T-helper 22 cell (primary cell): ENCODE measurements around the gene FPR3.
"Not testable (repeated sequence)": the region's sequence is repeated elsewhere in the genome, so short reads cannot be mapped to it uniquely, and the experiment has no call there.

Source experiments
- DNase-seq: peaks from one replicate; pipeline ENCODE4 v3.0.0-alpha.2; 2020; ENCODE audit warnings: low read depth

The FPR3 gene

DNA sequence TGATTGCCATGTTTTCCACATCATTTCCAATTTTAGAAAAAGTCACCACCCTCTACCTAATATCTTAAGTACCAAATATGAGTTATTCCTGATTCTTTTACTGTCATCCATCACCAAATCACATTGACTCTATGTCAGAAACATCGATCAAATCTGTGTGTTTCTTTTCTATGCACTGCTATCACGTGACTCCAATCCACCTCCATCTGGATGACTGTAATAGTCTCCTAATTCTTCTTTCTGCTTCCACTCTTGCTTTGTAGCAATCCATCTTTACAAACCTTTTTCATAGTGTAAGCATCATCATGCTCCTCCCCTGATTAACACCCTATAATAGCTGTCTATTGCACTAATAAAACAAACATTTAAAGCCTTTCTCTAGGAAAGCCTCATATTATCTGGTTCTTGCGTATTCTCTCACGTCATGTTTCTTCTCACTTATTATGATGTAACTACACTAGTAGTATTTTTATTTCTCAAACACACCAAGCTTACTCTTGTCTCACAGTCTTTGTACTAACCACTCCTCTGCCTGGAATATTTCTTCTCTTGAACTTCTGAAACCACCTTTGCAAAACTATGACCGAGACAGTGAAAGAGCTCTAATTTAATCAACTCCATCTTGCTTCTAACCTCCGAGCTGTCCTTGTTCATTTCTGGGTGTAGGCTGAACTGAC, 10.7 kb upstream of the FPR3 start:
- no peak for DNase-seq

DNA sequence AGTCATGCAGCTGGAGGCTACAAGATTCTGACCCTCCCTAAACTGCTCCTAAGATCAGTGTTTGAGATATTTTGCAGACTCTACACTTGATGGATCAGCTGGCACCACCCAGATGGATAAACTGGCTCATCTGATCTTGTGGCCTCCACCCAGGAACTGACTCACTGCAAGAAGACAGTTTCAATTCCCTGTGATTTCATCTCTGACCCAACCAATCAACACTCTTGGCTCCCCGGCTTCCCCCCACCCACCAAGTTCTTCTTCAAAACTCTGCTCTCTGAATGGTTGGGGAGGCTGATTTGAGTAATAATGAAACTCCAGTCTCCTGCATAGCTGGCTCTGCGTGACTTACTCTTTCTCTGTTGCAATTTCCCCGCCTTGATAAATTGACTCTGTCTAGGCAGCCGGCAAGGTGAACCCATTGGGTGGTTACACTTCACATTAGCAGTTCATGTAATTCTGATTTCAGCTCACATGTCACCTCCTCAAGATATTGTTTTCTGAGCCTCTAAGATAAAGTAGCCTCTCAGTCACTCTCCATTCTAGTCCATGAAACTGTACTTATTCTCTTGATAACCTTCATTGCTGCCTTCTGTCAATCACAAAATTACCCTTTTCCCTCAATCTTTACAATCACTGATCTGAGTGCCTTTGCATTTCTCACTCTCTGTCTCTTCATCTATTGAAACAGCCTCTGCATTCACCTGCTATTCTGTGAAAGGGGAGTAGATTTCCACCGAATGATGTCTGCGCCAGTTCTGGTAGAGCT, 9.9 kb upstream of the FPR3 start:
- DNase-seq, result no peak

DNA sequence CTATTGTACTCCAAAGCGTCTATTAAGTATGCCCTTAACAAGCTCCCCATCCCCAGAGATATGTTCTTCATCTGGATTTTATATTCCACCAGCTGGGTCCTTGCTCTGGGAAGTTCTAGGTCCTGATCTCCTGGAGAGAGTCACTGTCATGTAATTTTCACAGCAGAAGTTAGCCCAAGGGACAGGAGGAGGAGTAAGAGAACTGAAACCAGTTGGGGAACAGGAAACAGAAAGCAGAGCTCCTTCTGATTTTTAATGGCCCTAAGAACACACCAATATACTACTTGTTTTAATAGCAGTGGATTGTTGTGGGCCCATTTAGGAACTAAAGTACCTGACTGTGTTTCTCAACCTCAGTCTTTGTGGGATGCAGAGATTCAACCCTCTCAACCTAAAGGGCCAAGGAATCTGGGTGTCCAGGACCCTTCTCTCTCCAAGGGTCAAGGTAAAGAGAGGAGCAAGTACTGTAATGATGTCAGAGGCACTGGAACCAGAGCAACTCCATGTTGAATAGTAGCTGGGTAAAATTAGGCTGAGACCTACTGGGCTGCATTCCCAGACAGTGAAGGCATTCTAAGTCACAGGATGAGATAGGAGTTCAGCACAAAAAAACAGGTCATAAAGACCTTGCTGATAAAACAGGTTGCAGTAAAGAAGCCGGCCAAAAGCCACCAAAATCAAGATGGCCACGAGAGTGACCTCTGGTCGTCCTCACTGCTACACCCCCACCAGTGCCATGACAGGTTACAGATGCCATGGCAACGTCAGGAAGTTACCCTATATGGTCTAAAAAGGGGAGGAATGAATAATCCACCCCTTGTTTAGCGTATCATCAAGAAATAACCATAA, 8.1 kb upstream of the FPR3 start:
- no peak for DNase-seq

DNA sequence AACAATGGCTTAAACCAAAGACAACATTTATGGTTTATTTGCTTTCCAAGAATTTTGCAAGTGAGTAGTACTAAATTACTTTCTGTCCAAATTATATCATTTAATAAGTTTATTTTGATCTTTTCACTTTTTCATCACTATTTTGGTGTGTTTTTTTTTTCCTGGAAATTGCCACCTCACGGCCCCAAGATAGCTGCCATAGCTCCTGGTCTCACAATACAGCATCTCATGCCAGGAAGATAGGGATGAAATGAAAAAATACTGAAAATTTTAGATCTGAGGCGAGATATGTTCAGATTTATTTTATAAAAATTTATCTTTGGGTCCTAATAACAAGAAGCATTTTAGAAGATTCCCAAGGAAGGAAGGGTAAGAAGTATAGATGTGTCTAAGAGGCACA, 6.9 kb upstream of the FPR3 start:
- no peak for DNase-seq

DNA sequence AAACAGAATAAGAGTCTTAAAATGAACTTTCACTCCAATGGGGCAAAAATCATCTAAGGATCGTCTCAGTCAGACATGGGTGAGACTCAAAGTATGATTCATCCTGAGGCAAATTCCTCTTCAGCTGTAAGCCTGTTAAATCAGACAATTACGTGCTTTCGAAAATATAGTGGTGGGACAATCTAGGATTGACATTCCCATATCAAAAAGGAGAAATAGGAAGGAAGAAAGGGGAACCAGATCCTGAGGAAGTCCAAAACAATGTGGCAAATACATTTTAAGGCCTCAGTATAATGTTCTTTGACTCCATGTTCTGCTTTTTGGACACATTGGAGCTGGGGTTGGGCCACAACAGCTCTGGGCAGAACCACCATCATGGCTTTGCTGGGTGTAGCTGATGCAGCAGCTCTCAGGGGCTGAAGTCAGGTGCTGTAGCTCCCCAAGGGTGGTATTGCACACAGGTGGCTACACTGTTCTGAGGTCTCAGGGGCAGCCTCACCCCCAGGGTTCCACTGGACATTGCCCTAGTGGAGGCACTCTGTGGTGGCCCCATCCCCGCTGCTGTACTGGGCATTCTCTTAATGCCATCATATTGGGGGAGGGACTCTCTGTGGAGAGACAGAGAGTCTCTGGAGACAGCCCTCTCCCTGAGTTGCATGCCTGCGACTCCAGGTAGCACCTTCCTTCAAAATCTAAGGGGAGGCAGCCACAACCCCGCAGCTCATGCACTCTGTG, 5.7 kb upstream of the FPR3 start:
- DNase-seq, result no peak

DNA sequence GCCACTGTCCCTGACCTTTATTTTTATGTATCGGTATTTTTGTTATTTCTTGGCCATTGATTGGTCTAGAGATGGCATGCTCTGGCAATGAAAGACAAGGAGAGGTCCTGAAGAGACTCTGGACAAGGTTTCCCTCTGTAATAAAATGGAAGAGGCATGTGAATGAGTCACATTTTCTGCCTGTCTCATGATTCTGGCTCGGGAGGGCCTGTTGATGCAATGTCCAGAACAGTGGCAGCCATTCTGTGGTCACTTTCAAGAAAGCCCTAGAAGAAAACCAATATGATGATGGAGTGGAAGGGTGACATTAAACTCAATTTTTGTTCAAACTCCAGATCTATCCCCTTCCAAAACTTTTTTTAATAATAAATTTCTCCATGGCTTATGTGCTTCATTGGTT, 2.0 kb upstream of the FPR3 start:
- DNase-seq, result no peak

DNA sequence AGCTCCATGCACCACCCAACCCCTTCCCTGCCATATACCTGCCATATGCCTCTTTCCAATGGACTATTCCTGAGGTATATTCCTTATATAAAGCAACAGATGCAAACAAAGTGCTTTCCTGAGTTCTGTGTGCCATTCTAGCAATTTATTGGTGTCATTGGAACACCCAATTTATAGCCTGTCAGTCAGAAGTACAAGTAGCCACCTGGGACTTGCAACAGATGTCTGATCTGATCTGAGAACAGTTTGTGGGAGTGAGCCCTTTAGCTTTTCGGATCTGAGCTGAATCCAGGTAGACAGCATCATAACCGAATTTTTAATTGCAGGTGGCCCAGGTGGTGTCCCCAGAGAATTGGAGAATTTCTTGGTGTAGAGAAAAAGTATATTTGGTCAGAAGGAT, 963 bp upstream of the FPR3 start:
- DNase-seq, result no peak

DNA sequence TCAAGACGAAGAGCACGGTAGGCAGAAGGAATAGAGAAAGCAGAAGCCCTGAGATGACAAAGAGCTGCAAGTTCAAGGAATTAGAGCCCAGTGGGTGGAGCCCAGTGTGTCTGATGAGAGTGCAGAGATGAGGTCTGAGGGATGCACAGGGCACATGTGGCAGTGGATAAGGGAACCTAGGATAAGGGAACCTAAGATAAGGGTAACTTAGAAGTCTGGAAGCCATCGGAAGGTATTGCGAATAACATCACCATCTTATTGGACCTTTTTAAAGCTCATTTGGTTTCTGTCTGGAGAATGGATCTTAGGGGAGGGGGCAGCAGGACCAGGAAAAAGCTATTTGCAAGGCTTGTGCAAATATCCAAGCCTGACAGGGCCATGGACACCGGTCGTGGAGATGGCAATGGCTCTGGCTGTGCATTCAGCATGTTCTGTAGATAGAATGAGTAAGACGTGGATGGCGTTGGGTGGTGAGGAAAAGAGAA, 1.3 kb downstream of the FPR3 start:
- DNase-seq, result no peak

DNA sequence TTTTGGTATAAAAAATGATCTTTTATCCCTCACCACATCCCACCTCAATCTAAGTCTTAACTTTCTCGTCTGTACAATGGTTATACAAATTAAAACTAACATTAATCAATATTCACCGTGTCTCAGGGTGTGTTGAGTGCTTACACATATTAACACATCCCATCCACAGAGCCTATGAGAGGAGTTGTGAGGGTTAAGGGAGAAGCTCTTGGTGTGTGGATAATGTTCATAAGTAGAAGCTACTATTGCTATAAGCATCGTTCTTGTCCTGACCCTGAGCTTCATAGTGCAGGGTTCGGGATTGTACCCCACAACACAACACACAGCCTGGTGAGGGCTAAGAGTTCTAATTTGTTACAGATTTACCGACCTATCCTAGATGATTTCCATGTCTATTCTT, 2.5 kb downstream of the FPR3 start:
- DNase-seq, result no peak

DNA sequence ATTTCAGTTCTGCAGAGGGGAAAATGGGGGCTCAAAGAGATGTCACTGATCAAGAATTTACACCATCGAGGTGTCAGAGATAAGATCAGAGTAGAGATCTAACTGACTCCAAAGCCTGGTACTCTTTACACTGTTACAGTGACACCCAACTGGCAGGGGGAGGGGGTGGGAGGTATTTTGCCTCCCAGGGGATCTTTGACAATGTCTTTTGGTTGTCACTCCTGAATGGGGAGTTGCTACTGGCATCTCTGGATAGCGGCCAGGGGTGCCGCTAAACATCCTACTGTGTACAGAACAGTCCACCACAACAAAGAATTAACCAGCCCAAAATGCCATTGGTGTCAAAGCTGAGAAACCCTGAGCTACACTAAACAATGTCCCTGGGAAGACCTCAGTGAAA, 3.1 kb downstream of the FPR3 start:
- DNase-seq, result no peak

DNA sequence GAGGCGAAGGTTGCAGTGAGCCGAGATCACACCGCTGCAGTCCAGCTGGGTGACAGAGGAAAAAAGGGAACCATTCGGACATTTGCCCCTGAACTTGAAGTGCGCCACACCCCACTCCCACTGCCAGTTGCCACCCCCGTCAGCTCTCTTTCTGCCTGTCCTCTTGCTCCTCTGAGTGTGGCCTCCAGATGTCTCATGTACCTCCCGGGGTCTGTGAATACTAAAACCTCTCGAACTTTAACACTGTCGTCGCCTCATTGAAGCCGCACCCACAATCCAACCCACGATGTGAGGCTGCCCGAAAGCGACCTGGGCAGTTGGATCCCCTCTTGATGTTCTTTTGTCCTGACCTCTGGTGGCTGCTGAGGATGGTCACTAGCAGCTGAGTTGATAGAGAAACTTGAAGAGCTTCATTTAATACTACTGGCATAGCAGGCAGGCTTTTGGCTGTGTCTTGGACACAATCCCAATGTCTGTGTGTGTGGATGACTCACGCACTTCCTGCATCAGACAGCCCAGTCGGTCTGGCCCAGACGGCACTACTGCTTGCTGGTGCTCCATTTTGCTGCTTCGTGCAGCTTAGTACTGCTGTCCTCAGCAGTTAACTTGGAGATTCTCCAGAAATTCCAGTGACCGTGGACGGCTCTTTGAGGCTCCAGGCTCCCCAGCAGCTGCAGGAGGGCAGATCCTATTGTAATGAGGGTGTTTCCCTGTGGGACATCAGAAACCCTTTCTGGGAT, 4.2 kb downstream of the FPR3 start:
- no peak for DNase-seq

DNA sequence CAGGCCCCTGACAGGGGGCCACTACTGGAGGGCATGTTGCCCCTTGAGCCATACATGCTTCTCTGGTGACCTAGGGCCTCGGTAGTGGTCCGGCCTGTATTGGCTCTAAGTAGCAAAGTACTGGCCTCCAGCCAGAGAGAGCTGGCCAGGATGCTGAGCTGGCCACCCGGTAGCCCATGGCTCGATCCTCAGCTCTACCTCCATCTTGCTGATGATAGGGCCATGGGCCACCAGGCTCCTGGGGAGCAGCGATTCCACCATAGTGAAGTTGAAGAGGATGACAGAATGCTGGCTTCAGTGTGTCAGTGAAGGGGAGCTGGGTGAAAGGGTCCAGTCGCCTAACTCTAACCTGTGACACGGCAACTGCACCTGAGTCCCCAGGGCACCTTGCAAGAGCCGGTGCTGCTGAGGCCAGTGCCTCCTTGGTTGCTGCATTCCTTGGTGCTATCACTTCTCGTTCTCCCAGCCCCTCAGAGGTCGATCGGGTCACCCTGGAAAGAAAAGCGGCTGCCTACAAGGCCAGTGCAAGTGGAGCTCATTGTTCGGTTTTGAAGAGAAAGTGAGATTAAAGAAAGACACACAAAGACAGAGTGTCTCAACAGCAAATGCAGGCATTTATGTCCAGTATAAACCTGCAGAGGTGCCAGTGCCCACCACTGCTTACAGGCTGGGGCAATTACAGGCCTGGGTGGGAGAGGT, 5.0 kb downstream of the FPR3 start:
- DNase-seq, result no peak

DNA sequence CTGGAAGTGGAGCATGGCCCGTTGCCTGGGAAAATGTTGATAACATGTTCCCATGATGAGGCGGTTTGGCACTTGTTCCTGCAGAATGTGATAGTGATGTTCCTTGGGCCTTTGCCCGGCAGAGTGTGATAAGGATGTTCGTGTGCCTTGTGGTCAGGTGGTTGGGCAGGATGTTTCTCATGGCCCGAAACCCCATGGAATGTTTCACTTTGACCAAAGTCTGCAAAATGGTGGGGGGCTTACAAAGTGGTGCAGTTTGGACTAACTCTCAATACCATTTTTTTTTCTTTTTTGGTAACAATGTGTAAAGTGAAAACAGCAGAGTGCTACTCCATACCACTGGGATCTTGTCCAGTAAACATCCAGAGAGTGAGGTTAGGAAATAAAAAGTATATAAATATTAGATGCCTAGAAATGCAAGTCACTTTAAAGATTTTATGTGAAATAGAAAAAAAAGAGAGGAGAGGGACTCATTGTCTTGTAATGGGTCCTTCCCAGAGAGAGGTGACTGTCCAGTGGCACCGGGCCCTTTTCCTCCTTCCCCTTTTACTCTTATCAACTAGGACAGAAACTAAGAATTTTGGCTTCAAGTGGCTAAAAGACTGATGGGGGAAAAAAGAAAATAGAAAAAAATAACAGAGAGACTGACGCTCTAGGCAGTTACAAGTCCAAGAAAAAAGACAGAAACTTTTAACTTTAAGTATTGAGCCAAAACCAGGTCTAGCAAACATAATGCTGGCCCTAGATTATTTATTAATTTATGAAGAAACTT, 5.7 kb downstream of the FPR3 start:
- no peak for DNase-seq

DNA sequence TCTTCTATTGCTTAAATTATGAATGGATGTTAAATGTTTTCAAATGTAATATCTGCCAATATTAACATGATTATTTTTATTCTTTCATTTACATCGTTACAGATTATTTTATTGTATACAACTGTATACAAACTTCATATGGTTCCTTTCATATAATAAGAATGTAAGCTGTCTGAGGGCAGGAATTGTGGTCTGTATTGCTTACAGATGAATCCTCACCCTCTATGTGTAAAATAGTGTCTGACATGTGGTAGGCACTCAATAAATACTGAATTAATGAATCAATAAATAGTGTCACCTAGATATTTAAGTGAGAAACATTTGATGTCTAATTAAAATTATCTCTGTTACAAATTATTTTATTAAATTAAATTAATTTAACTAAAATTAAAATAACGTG, 7.8 kb downstream of the FPR3 start:
- DNase-seq, result no peak

DNA sequence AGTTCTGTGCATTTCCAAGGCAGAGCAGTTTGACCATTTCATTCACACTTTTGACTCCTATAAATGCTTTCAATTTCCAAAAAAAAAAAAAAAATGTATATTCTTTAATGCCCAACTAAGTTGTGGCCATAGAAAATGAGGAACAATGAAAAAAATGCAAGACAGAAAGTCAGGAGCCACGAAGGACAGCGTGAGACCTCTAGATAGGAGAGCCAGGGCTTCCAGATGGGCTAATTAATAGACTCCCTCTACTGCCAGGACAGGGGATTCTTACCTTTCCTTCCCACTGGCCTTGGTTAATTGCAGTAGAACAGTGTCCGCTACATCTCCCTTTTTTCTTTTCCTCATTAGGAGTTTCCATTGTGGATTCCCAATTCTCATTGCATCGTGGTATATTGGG, 8.6 kb downstream of the FPR3 start:
- no peak for DNase-seq

DNA sequence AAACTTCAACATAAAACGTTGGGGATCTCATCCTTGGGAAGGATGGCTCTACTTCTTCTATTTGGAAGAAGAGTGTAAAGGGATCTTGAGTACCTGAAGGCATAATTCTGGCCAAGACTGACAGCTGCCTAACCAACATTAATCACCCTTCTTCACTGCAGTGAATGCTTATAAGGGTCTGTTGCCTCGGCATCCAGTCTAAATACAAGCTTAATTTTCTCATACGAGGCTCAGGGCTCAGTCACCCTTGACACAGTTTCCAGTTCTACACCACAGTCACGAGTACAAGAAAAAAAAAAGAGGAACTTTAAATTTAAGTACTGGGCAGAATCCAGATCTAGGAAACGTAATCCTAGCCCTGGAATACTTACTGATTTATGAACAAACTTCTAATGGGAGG, 9.0 kb downstream of the FPR3 start:
- no peak for DNase-seq

DNA sequence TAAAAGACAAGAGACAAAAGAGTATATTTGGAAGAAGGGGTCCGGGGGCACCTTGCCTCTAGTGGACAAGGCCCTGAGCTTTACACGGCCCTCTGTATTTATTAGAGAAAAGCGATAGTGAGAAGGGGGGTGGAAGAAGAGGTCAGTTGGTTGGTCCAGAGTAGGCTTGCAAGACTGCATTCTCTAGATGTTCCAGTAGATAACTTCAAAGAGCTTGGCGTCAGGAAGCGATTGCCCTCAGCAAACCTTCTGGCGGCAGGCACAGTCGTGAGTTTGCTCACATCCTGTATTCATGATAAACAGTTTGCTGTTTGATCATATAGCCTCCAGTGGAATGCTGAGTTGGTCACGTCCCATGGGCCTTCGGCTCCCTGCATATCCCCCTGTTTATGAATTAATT, 9.8 kb downstream of the FPR3 start:
- DNase-seq, result not testable (repeated sequence)

DNA sequence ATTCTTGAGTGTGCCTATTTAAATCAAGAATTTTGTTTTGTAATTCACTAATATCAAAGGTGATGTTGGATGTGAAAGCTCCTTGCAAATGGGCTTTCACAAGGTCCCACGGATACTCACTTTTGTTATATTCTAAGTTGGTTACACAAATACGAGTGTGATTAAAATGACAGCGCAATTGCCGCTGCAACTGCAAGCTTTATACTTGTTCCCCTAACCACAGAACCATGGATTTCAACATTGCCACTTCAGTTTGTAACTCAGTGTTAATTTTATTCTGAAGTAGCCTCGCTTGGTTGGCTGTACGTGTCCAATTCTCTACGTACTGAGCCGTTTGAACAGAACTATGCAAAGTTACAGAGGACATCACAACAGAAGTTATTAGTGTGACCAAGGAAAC, 10.4 kb downstream of the FPR3 start:
- DNase-seq, result not testable (repeated sequence)

DNA sequence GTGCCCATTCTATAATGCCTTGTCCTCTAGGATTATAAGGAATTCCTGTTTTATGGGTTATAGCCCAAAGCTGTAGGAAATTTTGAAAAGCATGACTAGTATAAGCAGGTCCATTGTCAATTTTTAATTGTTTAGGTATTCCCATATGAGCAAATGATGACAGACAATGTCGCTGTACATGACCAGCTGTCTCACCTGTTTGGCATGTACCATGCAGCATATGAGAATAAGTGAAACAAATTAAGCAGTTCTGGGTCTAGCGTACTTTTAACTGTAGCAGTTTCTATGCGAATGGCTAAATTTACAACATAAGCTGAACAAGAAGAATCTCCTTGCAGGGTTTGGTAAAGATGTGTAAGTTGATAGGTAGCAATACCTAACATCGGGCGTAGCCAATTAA, 11.6 kb downstream of the FPR3 start:
- DNase-seq, result not testable (repeated sequence)

DNA sequence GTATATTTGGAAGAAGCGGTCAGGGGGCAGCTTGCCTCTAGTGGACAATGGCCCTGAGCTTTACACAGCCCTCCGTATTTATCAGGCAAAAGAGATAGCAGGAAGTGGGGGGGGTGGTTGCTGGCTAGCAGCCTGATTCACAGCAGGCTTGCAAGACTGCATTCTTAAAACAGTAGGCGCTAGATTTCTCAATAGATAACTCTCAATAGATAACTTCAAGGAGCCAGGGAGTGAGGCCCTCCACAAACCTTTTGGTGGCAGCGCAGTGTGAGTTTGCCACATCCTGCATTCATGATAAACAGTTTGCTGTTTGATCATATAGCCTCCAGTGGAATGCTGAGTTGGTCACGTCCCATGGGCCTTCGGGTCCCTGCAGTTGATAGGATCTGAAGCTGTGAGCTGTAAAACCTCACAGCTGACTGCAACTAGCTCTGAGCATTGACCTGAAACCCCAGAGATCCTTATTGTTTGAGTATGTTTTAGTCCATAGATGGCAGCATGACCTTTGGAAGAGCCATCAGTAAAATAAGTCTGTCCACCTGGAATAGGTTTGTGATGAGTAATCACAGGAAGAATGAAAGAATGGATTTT, 12.2 kb downstream of the FPR3 start:
- DNase-seq, result no peak
